Measurements from ENCODE around the gene TMEM108.

TMEM108 gene

GRCh38 chr3:133121450-133121849, 83.3 kb downstream of the TMEM108 start:
- DNase-seq, result no peak

- no peak for DNase-seq
Measured at GRCh38 chr3:133123636-133124035, 85.4 kb downstream of the TMEM108 start.

- no peak for DNase-seq
Measured at GRCh38 chr3:133124511-133124910, 86.3 kb downstream of the TMEM108 start.

- DNase-seq, result no peak
Measured at GRCh38 chr3:133125171-133125570, 87.0 kb downstream of the TMEM108 start.

GRCh38 chr3:133125802-133126201, 87.6 kb downstream of the TMEM108 start:
- no peak for DNase-seq

GRCh38 chr3:133127381-133127780, 89.2 kb downstream of the TMEM108 start:
- DNase-seq, result no peak

GRCh38 chr3:133130168-133130567, 92.0 kb downstream of the TMEM108 start:
- no peak for DNase-seq

- no peak for DNase-seq
Measured at GRCh38 chr3:133135306-133135705, 97.1 kb downstream of the TMEM108 start.

- no peak for DNase-seq
Measured at GRCh38 chr3:133136114-133137041, 98.2 kb downstream of the TMEM108 start.

- DNase-seq, result no peak
Measured at GRCh38 chr3:133137042-133137996, 99.1 kb downstream of the TMEM108 start.

- DNase-seq, result no peak
Measured at GRCh38 chr3:133138017-133138416, 99.8 kb downstream of the TMEM108 start.

GRCh38 chr3:133152056-133152455, 113.9 kb downstream of the TMEM108 start:
- no peak for DNase-seq

- no peak for DNase-seq
Measured at GRCh38 chr3:133152681-133153220, 114.6 kb downstream of the TMEM108 start.

- DNase-seq, result no peak
Measured at GRCh38 chr3:133153382-133153781, 115.2 kb downstream of the TMEM108 start.

- DNase-seq, result no peak
Measured at GRCh38 chr3:133157716-133158115, 119.5 kb downstream of the TMEM108 start.

- DNase-seq, result no peak
Measured at GRCh38 chr3:133158686-133159085, 120.5 kb downstream of the TMEM108 start.

- DNase-seq, result no peak
Measured at GRCh38 chr3:133159498-133160475, 121.6 kb downstream of the TMEM108 start.

GRCh38 chr3:133161656-133162055, 123.5 kb downstream of the TMEM108 start:
- no peak for DNase-seq

- no peak for DNase-seq
Measured at GRCh38 chr3:133162265-133162664, 124.1 kb downstream of the TMEM108 start.

GRCh38 chr3:133162670-133163305, 124.6 kb downstream of the TMEM108 start:
- DNase-seq, result no peak

GRCh38 chr3:133167340-133168024, 129.3 kb downstream of the TMEM108 start:
- DNase-seq, result no peak
